Subcutaneous abdominal adipose tissue (tissue), 5 donors: Measurements from ENCODE around the gene PPA1.
"Not testable (repeated sequence)": the region's sequence is repeated elsewhere in the genome, so short reads cannot be mapped to it uniquely, and the experiment has no call there.

Experiments used
- H3K27ac ChIP-seq: one replicate; pipeline ENCODE4 v1.7.0; 2013; ENCODE audit warnings: low read depth, mild to moderate bottlenecking, inconsistent platforms, low read length, moderate library complexity
- H3K27me3 ChIP-seq, 5 donors: one replicate each; pipeline ENCODE4 v1.7.0; 2013; ENCODE audit warnings: low read length in 5 of 5, inconsistent platforms in 1 of 5; ENCODE audit not compliant: control insufficient read depth in 5 of 5, insufficient read depth in 4 of 5
- H3K36me3 ChIP-seq, 5 donors: one replicate each; pipeline ENCODE4 v1.7.0; 2013; ENCODE audit warnings: low read length in 5 of 5; ENCODE audit not compliant: control insufficient read depth in 5 of 5, insufficient read depth in 5 of 5
- H3K4me1 ChIP-seq, 5 donors: one replicate each; pipeline ENCODE4 v1.7.0; 2013; ENCODE audit warnings: low read length in 5 of 5, mild to moderate bottlenecking in 3 of 5, moderate library complexity in 1 of 5; ENCODE audit not compliant: control insufficient read depth in 5 of 5, insufficient read depth in 5 of 5
- H3K4me3 ChIP-seq, 5 donors: one replicate each; pipeline ENCODE4 v1.7.0; 2013; ENCODE audit warnings: low read length in 5 of 5, low read depth in 1 of 5
- H3K9ac ChIP-seq, 5 donors: one replicate each; pipeline ENCODE4 v1.7.0; 2013; ENCODE audit warnings: low read length in 5 of 5, mild to moderate bottlenecking in 4 of 5, moderate library complexity in 3 of 5
- H3K9me3 ChIP-seq, 5 donors: one replicate each; pipeline ENCODE4 v1.7.0; 2013; ENCODE audit warnings: low read length in 5 of 5; ENCODE audit not compliant: control insufficient read depth in 5 of 5
- donor health status: healthy.
- donor health status: healthy.
- donor health status: healthy.
- donor health status: healthy.
- donor health status: healthy.

Gene PPA1

DNA sequence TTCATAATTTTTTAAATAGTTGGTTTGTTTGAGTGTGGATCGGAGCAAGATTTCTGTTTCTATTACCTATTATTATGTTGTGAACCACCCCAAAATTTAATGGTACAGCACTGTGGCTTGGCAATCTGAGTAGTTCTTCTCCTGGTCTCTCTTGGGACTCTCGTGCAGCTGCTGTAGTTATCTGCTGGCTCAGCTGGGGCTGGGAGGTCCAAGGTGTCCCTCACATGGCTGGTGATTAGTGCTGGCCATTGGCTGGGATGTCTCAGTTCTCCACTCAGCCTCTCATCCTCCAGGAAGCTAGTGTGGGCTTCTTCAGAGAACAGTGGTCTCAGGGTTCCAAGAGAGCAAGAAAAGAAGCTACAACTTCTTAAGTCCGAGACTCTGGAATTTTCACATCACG, 35.1 kb upstream of the PPA1 start:
- Histone ChIP-seq H3K9ac (no peak overlapping the region), H3K4me3 (no peak overlapping the region), H3K4me1 (peaks cover 4 to 9% (median 5%) of the 10 kb centered on the region in 5 donors), H3K27me3 (no peaks in the 10 kb centered on the region), H3K9me3 (no peaks in the 10 kb centered on the region), H3K36me3 (no peaks in the 10 kb centered on the region), H3K27ac (no peak overlapping the region)

DNA sequence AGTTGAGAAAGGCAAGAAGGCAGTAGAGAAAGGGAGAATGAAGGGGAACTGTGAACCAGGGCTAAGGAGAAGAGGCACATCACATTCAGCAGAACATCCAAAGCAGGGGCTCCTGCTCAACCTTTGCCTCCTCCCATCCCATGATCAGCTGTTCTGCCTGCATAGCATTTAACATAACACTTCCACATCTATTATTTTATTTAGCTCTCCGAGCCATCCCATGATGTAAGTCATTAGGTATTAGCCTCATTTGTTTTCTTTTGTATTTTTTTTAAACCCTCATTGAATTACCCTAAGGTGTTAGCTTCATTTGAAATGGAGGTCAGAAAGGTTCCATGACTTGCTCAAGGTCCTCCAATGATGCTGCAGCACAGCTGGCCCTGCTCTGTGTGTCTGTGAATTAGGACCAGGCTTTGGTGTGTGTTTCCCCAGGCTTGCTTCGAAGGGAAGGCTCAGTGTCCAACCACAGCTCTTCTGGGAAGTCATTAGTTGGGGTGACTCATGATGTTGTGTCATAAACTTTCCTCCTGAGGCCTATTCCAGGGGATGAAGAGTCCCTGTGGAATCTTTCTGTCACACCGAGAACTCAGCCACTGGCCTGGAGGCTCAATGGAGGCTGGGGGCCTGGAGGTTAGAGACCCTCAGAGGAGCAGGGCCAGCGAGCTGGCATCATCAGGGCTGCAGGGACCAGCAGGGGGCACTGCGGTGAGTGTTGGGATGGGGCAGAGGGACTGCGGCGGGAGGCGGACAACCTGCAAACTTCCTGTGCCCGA, 34.1 kb upstream of the PPA1 start:
- H3K9ac ChIP-seq: no peak overlapping the region
- peaks cover 0 to 4% (median 1%) of the 10 kb centered on the region in 5 donors for H3K4me1 ChIP-seq
- no peak overlapping the region for H3K4me3 ChIP-seq
- H3K9me3 ChIP-seq: no peaks in the 10 kb centered on the region
- no peaks in the 10 kb centered on the region for H3K36me3 ChIP-seq
- no peak overlapping the region for H3K27ac ChIP-seq
- H3K27me3 ChIP-seq: no peaks in the 10 kb centered on the region

DNA sequence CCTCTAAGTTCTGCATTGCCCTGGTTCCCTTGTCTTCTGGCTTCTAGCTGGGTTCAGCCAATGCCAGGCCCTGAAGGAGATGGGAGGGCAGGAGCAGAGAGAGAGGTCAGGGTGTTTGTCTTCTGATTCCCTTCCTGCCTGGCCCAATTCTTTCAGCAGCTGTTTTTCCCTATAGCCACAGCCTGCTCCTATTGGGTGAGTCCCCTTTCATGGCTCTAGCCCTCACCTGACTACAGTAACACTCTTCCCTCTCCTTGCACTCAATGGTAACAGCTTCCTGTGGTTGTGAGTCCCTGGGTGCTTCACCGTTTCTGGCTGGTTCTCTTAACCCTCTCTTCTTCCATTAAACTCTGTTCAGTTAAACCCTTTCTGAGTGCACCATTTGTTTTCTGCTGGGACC, 33.5 kb upstream of the PPA1 start:
- Histone ChIP-seq H3K4me1 (peaks cover 0 to 4% (median 0%) of the 10 kb centered on the region in 5 donors), H3K4me3 (no peak overlapping the region), H3K9ac (no peak overlapping the region), H3K36me3 (no peaks in the 10 kb centered on the region), H3K27ac (no peak overlapping the region), H3K27me3 (no peaks in the 10 kb centered on the region), H3K9me3 (no peaks in the 10 kb centered on the region)

DNA sequence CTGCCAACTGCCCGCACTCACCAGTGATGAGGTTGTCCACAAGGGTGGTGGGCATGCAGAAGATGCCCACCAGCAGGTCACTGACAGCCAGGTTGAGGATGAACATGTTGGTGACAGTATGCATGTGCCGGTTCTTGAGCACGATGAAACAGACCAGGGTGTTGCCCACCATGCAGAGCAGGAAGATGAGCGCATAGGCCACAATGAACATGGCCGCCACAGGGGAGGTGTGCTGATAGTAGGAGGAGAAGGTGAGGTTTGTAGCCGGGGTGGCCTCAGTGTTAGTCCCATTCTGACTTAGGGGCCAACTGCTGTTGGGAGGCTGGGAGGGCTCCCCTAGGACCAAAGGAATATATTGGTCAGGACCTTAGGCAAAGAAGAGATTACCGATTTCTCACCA, 32.8 kb upstream of the PPA1 start:
- peaks cover 0 to 6% (median 0%) of the 10 kb centered on the region in 5 donors for H3K9me3 ChIP-seq
- H3K27ac ChIP-seq: no peak overlapping the region
- peaks cover 0 to 4% (median 0%) of the 10 kb centered on the region in 5 donors for H3K4me1 ChIP-seq
- peaks cover 0 to under 1% (median 0%) of the 10 kb centered on the region in 5 donors for H3K27me3 ChIP-seq
- no peaks in the 10 kb centered on the region for H3K36me3 ChIP-seq
- no peak overlapping the region for H3K9ac ChIP-seq
- no peak overlapping the region for H3K4me3 ChIP-seq

DNA sequence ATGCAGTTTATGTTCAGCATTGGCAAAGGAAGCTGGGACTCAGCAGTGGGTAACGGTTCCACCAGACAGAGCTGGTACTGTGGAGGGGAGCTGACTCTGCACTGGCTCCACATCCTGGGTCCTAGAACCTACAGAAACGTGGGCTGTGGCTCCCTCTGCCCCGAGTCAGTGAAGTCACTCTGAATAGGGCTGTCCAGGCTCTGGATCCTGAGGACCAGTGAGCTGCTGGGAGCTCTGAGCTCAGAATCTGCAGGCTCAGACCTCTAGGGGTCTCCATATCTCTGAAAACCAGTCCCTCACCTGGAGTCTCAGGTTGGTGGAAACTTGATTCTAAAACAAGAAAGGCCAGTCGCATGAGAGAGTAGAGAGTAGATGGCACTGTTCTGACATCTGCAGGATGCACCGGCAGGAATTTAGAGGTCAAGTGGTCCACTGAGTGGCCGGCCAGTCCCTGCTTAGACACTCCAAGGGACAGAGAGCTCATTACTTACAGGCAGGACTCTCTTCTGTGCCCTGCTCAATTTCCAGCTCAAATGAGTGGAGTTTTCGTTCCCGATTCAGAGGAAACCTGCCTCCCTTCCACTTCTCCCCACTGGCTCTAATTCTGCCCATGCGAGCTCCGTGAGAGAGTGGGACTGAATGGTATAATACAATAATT, 31.9 kb upstream of the PPA1 start:
- peaks cover 0 to 7% (median 2%) of the 10 kb centered on the region in 5 donors for H3K9me3 ChIP-seq
- H3K27ac ChIP-seq: no peak overlapping the region
- H3K4me3 ChIP-seq: no peak overlapping the region

DNA sequence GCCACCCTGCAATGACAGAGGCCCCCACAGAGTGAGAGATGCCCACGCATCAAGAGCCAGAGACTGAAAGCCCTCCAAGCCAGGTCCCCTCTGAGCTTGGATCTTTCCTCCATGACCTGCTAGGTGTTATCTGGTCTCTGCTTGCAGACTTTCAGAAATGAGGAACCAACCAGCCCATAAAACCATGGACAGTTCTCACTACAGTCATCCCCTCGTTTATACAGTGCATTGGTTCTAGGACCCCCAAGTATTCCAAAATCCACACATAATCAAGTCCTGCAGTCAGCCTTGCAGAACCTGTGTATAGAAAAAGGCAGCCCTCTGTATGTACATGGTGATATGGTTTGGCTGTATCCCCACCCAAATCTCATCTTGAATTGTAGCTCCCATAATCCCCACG, 27.5 kb upstream of the PPA1 start:
- Histone ChIP-seq H3K9ac (no peak overlapping the region), H3K4me1 (peaks cover 0 to 23% (median 20%) of the 10 kb centered on the region in 5 donors), H3K27ac (no peak overlapping the region), H3K27me3 (peaks cover 0 to 14% (median 2%) of the 10 kb centered on the region in 5 donors), H3K4me3 (no peak overlapping the region), H3K9me3 (peaks cover 0 to 7% (median 2%) of the 10 kb centered on the region in 5 donors), H3K36me3 (no peaks in the 10 kb centered on the region)

More for the DNA sequence above, 31.9 kb upstream of the PPA1 start:
- peaks cover 0 to 2% (median 0%) of the 10 kb centered on the region in 5 donors for H3K27me3 ChIP-seq
- H3K36me3 ChIP-seq: no peaks in the 10 kb centered on the region
- peaks cover 0 to 4% (median 0%) of the 10 kb centered on the region in 5 donors for H3K4me1 ChIP-seq
- H3K9ac ChIP-seq: no peak overlapping the region

DNA sequence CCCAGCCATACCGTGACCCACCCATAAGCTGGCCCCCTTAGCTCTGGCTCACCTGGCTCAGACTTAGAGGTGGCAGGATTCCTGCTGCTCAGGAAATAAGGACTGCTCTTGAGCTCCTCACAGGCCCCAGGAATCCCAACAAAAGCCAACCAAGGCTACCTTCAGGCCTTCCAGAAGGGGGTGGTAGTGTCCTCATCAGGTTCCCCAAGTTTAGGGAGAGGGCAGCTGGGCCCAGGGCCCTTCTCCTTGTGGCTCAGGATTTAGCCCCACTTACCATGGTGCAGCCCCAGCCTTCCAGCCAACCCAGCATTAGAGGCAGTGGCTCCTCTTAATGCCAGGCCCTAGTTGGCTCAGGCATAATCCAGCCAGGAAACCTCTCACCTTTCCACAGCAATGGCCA, 27.0 kb upstream of the PPA1 start:
- Histone ChIP-seq H3K9me3 (peaks cover 0 to 7% (median 2%) of the 10 kb centered on the region in 5 donors), H3K4me1 (peaks cover 0 to 28% (median 25%) of the 10 kb centered on the region in 5 donors), H3K9ac (no peak overlapping the region), H3K27ac (no peak overlapping the region), H3K4me3 (no peak overlapping the region), H3K27me3 (peaks cover 0 to 19% (median 6%) of the 10 kb centered on the region in 5 donors), H3K36me3 (no peaks in the 10 kb centered on the region)

DNA sequence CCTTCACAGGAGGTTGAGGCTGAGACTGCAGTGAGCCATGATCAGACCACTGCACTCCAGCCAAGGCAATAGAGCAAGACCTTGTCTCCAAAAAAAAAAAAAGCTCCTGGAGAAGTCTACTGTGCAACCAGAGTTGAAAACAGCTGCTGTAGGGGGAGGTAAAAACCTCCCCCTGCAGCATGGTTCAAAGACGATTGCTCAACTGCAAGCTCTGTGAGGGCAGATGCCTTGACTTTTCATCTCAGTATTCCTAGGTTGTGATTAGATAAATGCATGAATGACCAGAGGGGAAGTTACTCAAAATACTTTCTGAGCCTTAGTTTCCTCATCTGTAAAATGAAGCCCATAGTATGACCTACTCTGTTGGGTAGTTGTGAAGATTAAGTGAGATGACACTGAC, 25.0 kb upstream of the PPA1 start:
- Histone ChIP-seq H3K4me1 (peaks cover 0 to 30% (median 26%) of the 10 kb centered on the region in 5 donors), H3K9ac (peak overlapping the region in 1 of 5 donors; percentile 19), H3K27ac (peak overlapping the region; percentile 70), H3K4me3 (no peak overlapping the region), H3K27me3 (peaks cover 0 to 21% (median 6%) of the 10 kb centered on the region in 5 donors), H3K9me3 (peaks cover 0 to 7% (median 2%) of the 10 kb centered on the region in 5 donors), H3K36me3 (no peaks in the 10 kb centered on the region)

DNA sequence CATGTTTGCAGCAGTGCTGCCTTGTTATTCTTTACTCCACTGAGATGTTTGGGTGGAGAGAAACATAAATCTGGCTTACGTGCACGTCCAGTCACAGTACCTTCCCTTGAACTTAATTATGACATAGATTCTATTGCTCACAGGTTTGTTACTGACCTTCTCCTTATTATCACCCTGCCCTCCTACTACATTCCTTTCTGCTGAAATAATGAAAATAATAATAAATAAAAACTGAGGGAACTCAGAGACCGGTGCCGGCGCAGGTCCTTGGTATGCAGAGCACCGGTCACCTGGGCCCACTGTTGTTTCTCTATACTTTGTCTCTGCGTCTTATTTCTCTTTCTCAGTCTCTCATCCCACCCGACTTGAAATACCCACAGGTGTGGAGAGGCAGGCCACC, 24.6 kb upstream of the PPA1 start:
- H3K27me3 ChIP-seq: peaks cover 0 to 21% (median 6%) of the 10 kb centered on the region in 5 donors
- H3K9me3 ChIP-seq, H3K36me3 ChIP-seq, H3K9ac ChIP-seq, H3K4me3 ChIP-seq: not testable (repeated sequence)
- H3K4me1 ChIP-seq: peaks cover 0 to 30% (median 26%) of the 10 kb centered on the region in 5 donors
- H3K27ac ChIP-seq: peak overlapping the region; percentile 70

DNA sequence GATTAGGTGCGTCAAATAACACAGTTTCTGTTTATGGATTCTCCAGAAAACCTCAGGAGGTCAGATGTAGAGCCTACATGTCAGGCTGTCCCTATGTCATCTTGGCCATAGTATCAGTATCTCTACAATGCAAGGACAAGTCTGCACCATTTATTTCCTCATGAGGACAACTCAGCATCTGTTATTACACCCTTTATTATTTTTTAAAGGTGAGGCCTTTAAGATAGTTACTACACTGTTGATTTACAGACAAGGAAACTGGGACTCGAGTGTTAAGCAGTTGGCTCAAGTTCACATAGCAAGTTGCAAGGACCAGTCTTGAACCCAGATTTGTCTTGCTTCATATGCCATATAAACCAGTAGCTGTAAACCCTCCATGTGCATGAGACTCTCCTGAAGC, 23.2 kb upstream of the PPA1 start:
- H3K27me3 ChIP-seq: peaks cover 0 to 21% (median 6%) of the 10 kb centered on the region in 5 donors

More for the DNA sequence above, 23.2 kb upstream of the PPA1 start:
- peaks cover 0 to 30% (median 26%) of the 10 kb centered on the region in 5 donors for H3K4me1 ChIP-seq
- H3K36me3 ChIP-seq: no peaks in the 10 kb centered on the region
- no peak overlapping the region for H3K27ac ChIP-seq
- H3K9me3 ChIP-seq: peaks cover 0 to 5% (median 2%) of the 10 kb centered on the region in 5 donors
- H3K9ac ChIP-seq: no peak overlapping the region
- H3K4me3 ChIP-seq: no peak overlapping the region
